Measurements from ENCODE around the gene CNN3.

Gene CNN3

GRCh38 chr1:94922761-94923331 is 4.1 kb downstream of the CNN3 start:
- no peak for DNase-seq

- DNase-seq, result no peak
Measured at GRCh38 chr1:94921977-94922376, 4.9 kb downstream of the CNN3 start.

- DNase-seq, result no peak
Measured at GRCh38 chr1:94920061-94920460, 6.8 kb downstream of the CNN3 start.

- DNase-seq, result no peak
Measured at GRCh38 chr1:94919241-94920030, 7.5 kb downstream of the CNN3 start.

- no peak for DNase-seq
Measured at GRCh38 chr1:94917251-94917650, 9.7 kb downstream of the CNN3 start.

- DNase-seq, result no peak
Measured at GRCh38 chr1:94912263-94913184, 14.4 kb downstream of the CNN3 start.

GRCh38 chr1:94909486-94909885 is 17.4 kb downstream of the CNN3 start:
- DNase-seq, result no peak

- DNase-seq, result no peak
Measured at GRCh38 chr1:94908965-94909364, 17.9 kb downstream of the CNN3 start.

- DNase-seq, result no peak
Measured at GRCh38 chr1:94908190-94908589, 18.7 kb downstream of the CNN3 start.

- DNase-seq, result no peak
Measured at GRCh38 chr1:94907136-94907535, 19.8 kb downstream of the CNN3 start.

GRCh38 chr1:94906382-94906781 is 20.5 kb downstream of the CNN3 start:
- DNase-seq, result no peak

- DNase-seq, result no peak
Measured at GRCh38 chr1:94905207-94905606, 21.7 kb downstream of the CNN3 start.

- DNase-seq, result no peak
Measured at GRCh38 chr1:94903280-94904009, 23.5 kb downstream of the CNN3 start.

GRCh38 chr1:94901841-94902240 is 25.1 kb downstream of the CNN3 start:
- no peak for DNase-seq

- DNase-seq, result no peak
Measured at GRCh38 chr1:94899756-94900155, 27.2 kb downstream of the CNN3 start.

GRCh38 chr1:94898491-94899385 is 28.2 kb downstream of the CNN3 start:
- no peak for DNase-seq

- DNase-seq, result no peak
Measured at GRCh38 chr1:94895518-94895917, 31.4 kb downstream of the CNN3 start.

GRCh38 chr1:94894630-94895029 is 32.3 kb downstream of the CNN3 start:
- DNase-seq, result no peak

- no peak for DNase-seq
Measured at GRCh38 chr1:94892604-94893254, 34.2 kb downstream of the CNN3 start.

- no peak for DNase-seq
Measured at GRCh38 chr1:94888201-94888600, 38.7 kb downstream of the CNN3 start.

GRCh38 chr1:94887603-94888171 is 39.2 kb downstream of the CNN3 start:
- DNase-seq, result no peak
